IMR-90 (cell line): ENCODE measurements around the gene IL24. TPM values are rescaled to one million over a fixed set of nuclear protein-coding genes. Genes with fewer than 3 reads are reported as not detected.

Experiments used
- ATAC-seq: fragments of 200-7000 bp; cut with Tn5 transposase; 2 replicates; pipeline ENCODE4 v1.9.1; 2020; ENCODE audit warnings: low read depth, mild to moderate bottlenecking, moderate library complexity
- BruUV-seq: library from RNA; stranded (reverse); fragments of 400-500 nt; replicated peaks from 2 replicates; lab custom pipeline; 2021; lab: Mats Ljungman, UMichigan
- CTCF ChIA-PET: fragments of 300-600 bp; formaldehyde crosslinking; extraction: SDS; loops from one replicate; lab custom pipeline; 2021; ENCODE audit warnings: antibody characterized with exemption; lab: Yijun Ruan, JAX
- POLR2A ChIA-PET: fragments of 300-600 bp; sonication (Branson Sonifier 250); formaldehyde crosslinking; loops from one replicate; lab custom pipeline; 2022; ENCODE audit warnings: antibody characterized with exemption; ENCODE audit not compliant: unreplicated experiment; lab: Charles Lee
- DNase-seq: peaks from one replicate; pipeline ENCODE4 v3.0.0; 2013
- H2AFZ ChIP-seq: replicated peaks from 2 replicates; pipeline ENCODE3; 2013; ENCODE audit warnings: low read length, mild to moderate bottlenecking; ENCODE audit not compliant: poor library complexity
- H2AK5ac ChIP-seq: 2 replicates; pipeline ENCODE4 v1.6.1; 2013; ENCODE audit warnings: low read depth, low read length, inconsistent platforms
- H2AK9ac ChIP-seq: replicated peaks from 2 replicates; pipeline ENCODE3; 2013; ENCODE audit warnings: mild to moderate bottlenecking, low read depth, low read length, moderate library complexity; ENCODE audit not compliant: poor library complexity
- H2BK120ac ChIP-seq: 2 replicates; pipeline ENCODE4 v1.6.1; 2013; ENCODE audit warnings: low read depth, low read length, inconsistent platforms
- H2BK15ac ChIP-seq: 3 replicates; pipeline ENCODE4 v1.6.1; 2013; ENCODE audit warnings: low read depth, low read length, inconsistent platforms
- H2BK20ac ChIP-seq: 2 replicates; pipeline ENCODE4 v1.6.1; 2013; ENCODE audit warnings: low read depth, mild to moderate bottlenecking, inconsistent platforms, low read length, moderate library complexity
- H2BK5ac ChIP-seq: 2 replicates; pipeline ENCODE4 v1.6.1; 2013; ENCODE audit warnings: mild to moderate bottlenecking, low read depth, low read length, inconsistent platforms; ENCODE audit not compliant: poor library complexity, severe bottlenecking
- H3K14ac ChIP-seq: replicated peaks from 2 replicates; pipeline ENCODE4 v1.6.1; 2013; ENCODE audit warnings: low read depth, low read length, inconsistent platforms
- H3K18ac ChIP-seq: 2 replicates; pipeline ENCODE4 v1.6.1; 2013; ENCODE audit warnings: low read depth, low read length, control low read depth
- H3K23ac ChIP-seq: 2 replicates; pipeline ENCODE4 v1.6.1; 2013; ENCODE audit warnings: low read depth, low read length, inconsistent platforms
- H3K27ac ChIP-seq: 2 replicates; pipeline ENCODE4 v1.5.1; 2013; ENCODE audit warnings: mild to moderate bottlenecking, control low read depth, low read length; ENCODE audit not compliant: insufficient read depth
- H3K27me3 ChIP-seq: 2 replicates; pipeline ENCODE4 v1.6.1; 2013; ENCODE audit warnings: low read length; ENCODE audit not compliant: control insufficient read depth, insufficient read depth
- H3K36me3 ChIP-seq: 2 replicates; pipeline ENCODE4 v1.6.1; 2013; ENCODE audit warnings: low read length, mixed read lengths; ENCODE audit not compliant: control insufficient read depth, insufficient read depth
- H3K4ac ChIP-seq: 2 replicates; pipeline ENCODE4 v1.6.1; 2013; ENCODE audit warnings: low read depth, low read length, inconsistent platforms
- H3K4me1 ChIP-seq: 2 replicates; pipeline ENCODE4 v1.6.1; 2013; ENCODE audit warnings: low read length, mixed read lengths; ENCODE audit not compliant: control insufficient read depth, insufficient read depth
- H3K4me2 ChIP-seq: 2 replicates; pipeline ENCODE4 v1.6.1; 2013; ENCODE audit warnings: low read depth, mild to moderate bottlenecking, control low read depth, low read length, moderate library complexity
- H3K4me3 ChIP-seq: 2 replicates; pipeline ENCODE4 v1.5.1; 2013; ENCODE audit warnings: low read depth, mild to moderate bottlenecking, control low read depth, low read length, moderate library complexity; ENCODE audit not compliant: insufficient read depth
- H3K56ac ChIP-seq: 2 replicates; pipeline ENCODE4 v1.6.1; 2013; ENCODE audit warnings: low read length, inconsistent platforms; ENCODE audit not compliant: insufficient read depth; ENCODE audit errors: extremely low read depth
- H3K79me1 ChIP-seq, 2 experiments: 2 replicates each; pipeline ENCODE4 v1.6.1; 2013; ENCODE audit warnings: low read length in 2 of 2, inconsistent platforms in 1 of 2, low read depth in 1 of 2
- H3K9ac ChIP-seq: 2 replicates; pipeline ENCODE4 v1.6.1; 2013; ENCODE audit warnings: low read depth, low read length, control low read depth
- H3K9me1 ChIP-seq: 2 replicates; pipeline ENCODE4 v1.6.1; 2013; ENCODE audit warnings: low read length, inconsistent platforms; ENCODE audit not compliant: insufficient read depth
- H3K9me3 ChIP-seq: 2 replicates; pipeline ENCODE4 v1.6.1; 2013; ENCODE audit warnings: low read length; ENCODE audit not compliant: control insufficient read depth, insufficient read depth
- H4K20me1 ChIP-seq: 2 replicates; pipeline ENCODE4 v1.6.1; 2013; ENCODE audit warnings: low read length, inconsistent platforms; ENCODE audit not compliant: insufficient read depth
- H4K5ac ChIP-seq: 2 replicates; pipeline ENCODE4 v1.6.1; 2013; ENCODE audit warnings: mild to moderate bottlenecking, low read depth, low read length, control low read depth
- H4K8ac ChIP-seq, 2 experiments: 2 replicates each; pipeline ENCODE4 v1.6.1; 2013; ENCODE audit warnings: low read depth in 2 of 2, low read length in 2 of 2, control low read depth in 1 of 2, inconsistent platforms in 1 of 2
- H4K91ac ChIP-seq: 2 replicates; pipeline ENCODE4 v1.6.1; 2013; ENCODE audit warnings: low read depth, low read length, inconsistent platforms; ENCODE audit not compliant: insufficient read depth
- BHLHE40 ChIP-seq: fragments of 150-350 bp; IDR thresholded peaks from 2 replicates; pipeline ENCODE4 v1.6.1; 2016; ENCODE audit warnings: mild to moderate bottlenecking, low read depth, low read length
- CEBPB ChIP-seq: IDR thresholded peaks from 2 replicates; pipeline ENCODE4 v1.6.1; 2012; ENCODE audit warnings: low read depth, low read length, improper control_type of control experiment
- CHD1 ChIP-seq: IDR thresholded peaks from 2 replicates; pipeline ENCODE4 v1.6.1; 2012; ENCODE audit warnings: low read depth, low read length, improper control_type of control experiment
- CTCF ChIP-seq: conservative IDR thresholded peaks from 2 replicates; pipeline ENCODE4 v1.5.1; 2012; ENCODE audit warnings: mild to moderate bottlenecking, low read depth, low read length, improper control_type of control experiment
- ELK1 ChIP-seq: fragments of 150-350 bp; IDR thresholded peaks from 2 replicates; pipeline ENCODE4 v1.6.1; 2016; ENCODE audit warnings: low read depth, mild to moderate bottlenecking, low read length, moderate library complexity, borderline replicate concordance
- FOS ChIP-seq: fragments of 150-350 bp; IDR thresholded peaks from 2 replicates; pipeline ENCODE4 v1.6.1; 2016; ENCODE audit warnings: low read depth, low read length
- MAFK ChIP-seq: IDR thresholded peaks from 2 replicates; pipeline ENCODE4 v1.6.1; 2012; ENCODE audit warnings: low read depth, low read length, improper control_type of control experiment
- MAZ ChIP-seq: IDR thresholded peaks from 2 replicates; pipeline ENCODE4 v1.6.1; 2012; ENCODE audit warnings: low read depth, mild to moderate bottlenecking, low read length, improper control_type of control experiment, moderate library complexity, borderline replicate concordance
- MXI1 ChIP-seq: IDR thresholded peaks from 2 replicates; pipeline ENCODE4 v1.6.1; 2012; ENCODE audit warnings: low read depth, mild to moderate bottlenecking, low read length, moderate library complexity, borderline replicate concordance
- NFE2L2 ChIP-seq: fragments of 150-350 bp; IDR thresholded peaks from 2 replicates; pipeline ENCODE4 v1.6.1; 2016; ENCODE audit warnings: low read depth, mild to moderate bottlenecking, low read length
- POLR2A ChIP-seq: IDR thresholded peaks from 2 replicates; pipeline ENCODE4 v1.6.1; 2012; ENCODE audit warnings: mild to moderate bottlenecking, low read depth, low read length
- RAD21 ChIP-seq: IDR thresholded peaks from 2 replicates; pipeline ENCODE4 v1.6.1; 2012; ENCODE audit warnings: low read length, improper control_type of control experiment
- RCOR1 ChIP-seq: IDR thresholded peaks from 2 replicates; pipeline ENCODE4 v1.6.1; 2012; ENCODE audit warnings: mild to moderate bottlenecking, low read length, improper control_type of control experiment; ENCODE audit not compliant: insufficient replicate concordance
- RFX5 ChIP-seq: IDR thresholded peaks from 2 replicates; pipeline ENCODE4 v1.8.0; 2012; ENCODE audit warnings: low read depth, mild to moderate bottlenecking, low read length, moderate library complexity
- SMC3 ChIP-seq: fragments of 150-350 bp; IDR thresholded peaks from 2 replicates; pipeline ENCODE4 v1.6.1; 2016; ENCODE audit warnings: low read depth, mild to moderate bottlenecking, antibody characterized with exemption, low read length, moderate library complexity
- USF2 ChIP-seq: fragments of 150-350 bp; IDR thresholded peaks from 2 replicates; pipeline ENCODE4 v1.6.1; 2017; ENCODE audit warnings: mild to moderate bottlenecking, antibody characterized with exemption, low read length, low read depth
- WGBS, 2 experiments: methylation state at CpG; one replicate each; pipeline versions ENCODE4 v1.1.5 to v1.1.7; 2013; ENCODE audit warnings: missing lambda C conversion rate in 2 of 2; ENCODE audit not compliant: insufficient read length in 1 of 2; ENCODE audit errors: extremely low coverage in 2 of 2; 5-methylcytosine and 5-hydroxymethylcytosine counted together
- dilution Hi-C: fragments of 300-500 bp; cut with HindIII; formaldehyde crosslinking; loops from one replicate; pipeline ENCODE4 v1.14.3; 2018; ENCODE audit warnings: low sequenced_read_pairs; ENCODE audit not compliant: unreplicated experiment
- in situ Hi-C: fragments of 300-500 bp; cut with MboI; formaldehyde crosslinking; loops from 3 replicates; pipeline ENCODE4 v1.14.3; 2019; ENCODE audit warnings: low sequenced_read_pairs, inconsistent platforms, mixed read lengths
- intact Hi-C: fragments of 100-400 bp; cut with micrococcal nuclease; formaldehyde crosslinking; loops from 2 replicates; pipeline ENCODE4 v1.10.0; 2022
- polyA plus RNA-seq, 3 experiments: library from polyadenylated mRNA; depleted of rRNA; stranded (reverse); fragments of >200 nt; gene quantifications; 2 replicates each; pipeline ENCODE4 v1.2.3, GENCODE V29; 2012; ENCODE audit warnings: low replicate concordance in 1 of 3
- total RNA-seq: library from RNA; depleted of rRNA; stranded (reverse); fragments of >200 nt; gene quantifications from 2 replicates; pipeline ENCODE4 v1.2.3, GENCODE V29; 2012

The IL24 gene
- total and polyA plus RNA-seq, 2 of the 4 experiments (the other 2 are of a cell fraction) = 0.12 to 0.18 TPM

GRCh38 chr1:206951318-206952100 lies 54.3 kb downstream of the IL24 start:
- ChIA-PET POLR2A (no interaction called here), CTCF (interaction anchor here (0.6 kb wide), 1 partner anchor 140 kb away, joined by 3 read pairs; no protein-coding TSS in a partner anchor)
- no peak overlapping the region for H2BK120ac ChIP-seq

More at GRCh38 chr1:206951318-206952100, 54.3 kb downstream of the IL24 start:
- no peak overlapping the region for H3K23ac ChIP-seq
- no peak overlapping the region for H3K4ac ChIP-seq
- H4K5ac ChIP-seq = no peak overlapping the region
- no peak overlapping the region for H4K91ac ChIP-seq
- no peak overlapping the region for H2AK5ac ChIP-seq
- no peak overlapping the region for H3K14ac ChIP-seq
- ATAC-seq (no peak), DNase-seq (no peak)
- H3K18ac ChIP-seq = no peak overlapping the region
- H3K27ac ChIP-seq = no peak overlapping the region
- H3K9me1 ChIP-seq = no peaks in the 10 kb centered on the region
- dilution Hi-C loops = no loop called here
- peaks cover 3% of the 10 kb centered on the region for H3K9me3 ChIP-seq
- no peak overlapping the region for H2AFZ ChIP-seq
- no peak overlapping the region for H3K4me2 ChIP-seq
- no peak overlapping the region for H3K4me3 ChIP-seq
- H2AK9ac ChIP-seq = no peak overlapping the region
- H2BK15ac ChIP-seq = no peak overlapping the region
- H4K20me1 ChIP-seq = no peaks in the 10 kb centered on the region
- H2BK5ac ChIP-seq = no peak overlapping the region
- no TSS peak for BruUV-seq
- intact Hi-C loops = no loop called here
- in situ Hi-C loops = no loop called here
- no peak overlapping the region for H3K9ac ChIP-seq
- H3K27me3 ChIP-seq = peaks cover 51% of the 10 kb centered on the region
- no peaks in the 10 kb centered on the region for H3K36me3 ChIP-seq
- H3K4me1 ChIP-seq = no peaks in the 10 kb centered on the region
- TF ChIP-seq FOS = no peak
- TF ChIP-seq USF2 = no peak
- TF ChIP-seq NFE2L2 = no peak
- no peak for TF ChIP-seq CTCF
- no peak for TF ChIP-seq CEBPB
- no peak for TF ChIP-seq BHLHE40
- TF ChIP-seq MAZ = no peak
- TF ChIP-seq RCOR1 = no peak
- no peak for TF ChIP-seq SMC3
- no peak for TF ChIP-seq MXI1
- no peak for TF ChIP-seq POLR2A
- no peak for TF ChIP-seq ELK1
- no peak for TF ChIP-seq RAD21
- no peak for TF ChIP-seq RFX5
- TF ChIP-seq MAFK = no peak
- no peak for TF ChIP-seq CHD1
- no peak overlapping the region for H4K8ac ChIP-seq
- no peaks in the 10 kb centered on the region for H3K79me1 ChIP-seq
- H2BK20ac ChIP-seq = no peak overlapping the region
- no CpG with 5 or more reads among the region's 4 CpGs for WGBS, 2 experiments
- no peak overlapping the region for H3K56ac ChIP-seq
